Astrocyte of the hippocampus (primary cell): Measurements from ENCODE around the gene ASF1B.

Experiments used
- DNase-seq: peaks from one replicate; pipeline ENCODE4 v3.0.0; 2011; ENCODE audit warnings: low read depth, low spot score

ASF1B gene

GRCh38 chr19:14088634-14089411 lies 47.6 kb downstream of the ASF1B start:
- DNase-seq = no peak

- no peak for DNase-seq
These were observed 50.3 kb downstream of the ASF1B start for GRCh38 chr19:14086098-14086497.

- no peak for DNase-seq
These were observed 50.9 kb downstream of the ASF1B start, which contains the start of gene C19orf67 for GRCh38 chr19:14085309-14085995. TSS of gene C19orf67 (minus strand) at chr19:14085783. CDS start at chr19:14085627, 156 bp downstream.

GRCh38 chr19:14082675-14082960 lies 53.8 kb downstream of the ASF1B start:
- DNase-seq = no peak

- peak; percentile 59 for DNase-seq
These were observed 54.4 kb downstream of the ASF1B start for GRCh38 chr19:14081797-14082674.

GRCh38 chr19:14080887-14081796 lies 55.2 kb downstream of the ASF1B start:
- DNase-seq = peak; percentile 100

GRCh38 chr19:14078411-14078810 lies 58.0 kb downstream of the ASF1B start:
- DNase-seq = no peak

GRCh38 chr19:14073925-14074838 lies 62.2 kb downstream of the ASF1B start:
- DNase-seq = no peak

- DNase-seq = peak; percentile 90
These were observed 63.0 kb downstream of the ASF1B start for GRCh38 chr19:14073261-14073924.

GRCh38 chr19:14072535-14073260 lies 63.7 kb downstream of the ASF1B start, which contains the start of gene MISP3:
TSS of gene MISP3 (plus strand) at chr19:14072786. CDS start at chr19:14073310, 524 bp downstream.
- no peak for DNase-seq

GRCh38 chr19:14070268-14071050 lies 65.9 kb downstream of the ASF1B start:
- DNase-seq = no peak
